Activated gamma-delta T cell treated with Interleukin-2 at 50 U/mL for 16 hours (primary cell): ENCODE results near the gene TFDP1.

Experiments used
- DNase-seq: peaks from one replicate; pipeline ENCODE4 v3.0.0-alpha.2; 2020

The TFDP1 gene

DNA sequence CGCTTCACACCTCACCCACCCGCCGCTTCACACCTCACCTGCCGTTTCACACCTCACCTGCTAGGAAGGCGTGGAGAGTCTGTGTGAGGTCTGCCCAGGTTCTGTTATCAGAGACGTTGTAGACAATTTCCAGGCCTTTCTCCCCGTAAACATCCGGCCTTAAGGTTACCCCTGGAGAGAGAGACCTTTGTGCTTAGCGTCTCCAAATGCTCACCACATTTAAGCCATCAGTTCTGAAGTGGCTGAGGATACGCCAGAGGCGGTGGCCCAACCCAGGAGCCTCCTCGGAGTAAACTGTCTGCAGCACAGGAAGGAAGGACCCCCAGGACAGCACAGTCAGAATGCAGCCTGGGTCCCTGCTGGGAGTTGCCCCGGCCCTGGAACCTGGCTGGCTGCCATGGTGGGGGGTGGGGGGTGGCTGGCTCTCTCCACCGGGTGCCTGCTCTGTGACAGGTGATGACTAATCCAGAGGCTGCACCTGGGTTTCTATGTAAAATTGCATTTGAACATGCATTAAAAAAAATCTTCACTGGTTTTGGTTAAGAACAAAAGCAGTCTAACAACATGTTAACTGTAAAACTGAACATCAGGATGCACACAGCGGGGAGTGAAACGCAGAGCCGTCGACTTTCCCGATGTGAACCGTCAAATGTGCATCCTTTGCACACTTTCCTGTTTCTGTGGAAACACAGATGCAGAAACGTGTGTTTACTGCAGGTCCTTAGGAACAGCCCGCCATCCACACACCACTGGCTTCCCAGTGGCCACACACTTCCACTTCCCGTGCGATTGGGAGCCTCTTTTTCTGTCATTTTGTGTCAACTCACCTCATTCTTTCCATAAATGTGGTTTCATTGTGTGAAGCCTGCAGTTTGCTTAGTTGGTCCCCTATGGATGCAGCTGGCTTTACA, 69.0 kb downstream of the TFDP1 start:
- DNase-seq = peak; percentile 21

DNA sequence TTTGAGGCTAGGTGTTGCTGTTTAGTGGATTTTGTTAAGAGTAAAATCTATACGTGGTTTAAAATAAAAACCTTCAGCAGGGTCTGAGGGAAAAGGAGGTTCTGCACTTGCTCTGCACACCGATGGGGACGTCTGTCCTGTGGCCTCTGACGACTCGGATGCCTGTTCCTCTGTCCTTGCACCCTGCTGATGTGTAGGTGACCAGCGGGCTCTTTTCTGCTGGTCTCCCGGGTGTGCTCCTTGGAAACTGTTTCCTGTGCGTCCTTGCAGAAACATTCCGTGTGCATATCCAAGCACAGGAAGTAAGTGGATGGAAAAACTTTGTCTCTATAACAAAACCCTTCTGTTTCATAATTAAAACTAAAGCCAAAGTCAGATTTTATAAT, 69.6 kb downstream of the TFDP1 start:
- DNase-seq = no peak

DNA sequence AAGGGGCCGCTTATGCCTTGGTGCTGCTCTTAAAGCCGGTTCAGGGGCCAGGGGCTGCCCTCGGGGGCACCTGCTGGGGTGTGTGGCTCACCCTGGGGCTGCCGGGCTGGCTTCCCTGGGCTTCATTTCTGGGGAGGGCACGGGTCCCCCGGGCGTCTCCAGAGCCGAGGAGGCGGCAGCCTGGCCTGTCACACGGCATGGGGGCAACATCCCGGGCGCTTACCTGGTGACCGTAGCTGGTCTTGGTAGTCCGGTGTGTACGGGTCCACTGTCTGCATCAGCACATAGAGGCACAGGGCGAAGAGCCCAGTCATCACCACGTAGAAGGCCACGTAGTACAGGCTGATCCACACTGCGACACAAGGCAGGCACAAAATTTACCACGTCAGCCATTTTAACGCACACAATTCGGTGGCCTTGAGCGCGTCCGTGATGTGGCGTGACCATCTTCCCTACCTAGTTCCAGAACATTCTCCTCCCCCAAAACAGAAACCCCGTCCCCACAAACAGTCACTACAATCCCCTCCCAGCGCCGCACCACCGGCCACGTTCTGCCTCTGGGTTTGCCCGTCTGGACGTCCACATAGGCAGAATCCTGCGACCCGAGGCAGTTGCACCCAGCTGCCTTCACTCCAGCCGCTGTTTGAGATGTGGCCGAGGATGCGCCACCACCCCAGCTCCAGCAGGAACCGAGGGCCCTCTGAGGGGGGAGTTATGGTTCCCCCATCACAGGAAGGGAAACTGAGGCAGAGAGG, 70.2 kb downstream of the TFDP1 start:
- DNase-seq = no peak

DNA sequence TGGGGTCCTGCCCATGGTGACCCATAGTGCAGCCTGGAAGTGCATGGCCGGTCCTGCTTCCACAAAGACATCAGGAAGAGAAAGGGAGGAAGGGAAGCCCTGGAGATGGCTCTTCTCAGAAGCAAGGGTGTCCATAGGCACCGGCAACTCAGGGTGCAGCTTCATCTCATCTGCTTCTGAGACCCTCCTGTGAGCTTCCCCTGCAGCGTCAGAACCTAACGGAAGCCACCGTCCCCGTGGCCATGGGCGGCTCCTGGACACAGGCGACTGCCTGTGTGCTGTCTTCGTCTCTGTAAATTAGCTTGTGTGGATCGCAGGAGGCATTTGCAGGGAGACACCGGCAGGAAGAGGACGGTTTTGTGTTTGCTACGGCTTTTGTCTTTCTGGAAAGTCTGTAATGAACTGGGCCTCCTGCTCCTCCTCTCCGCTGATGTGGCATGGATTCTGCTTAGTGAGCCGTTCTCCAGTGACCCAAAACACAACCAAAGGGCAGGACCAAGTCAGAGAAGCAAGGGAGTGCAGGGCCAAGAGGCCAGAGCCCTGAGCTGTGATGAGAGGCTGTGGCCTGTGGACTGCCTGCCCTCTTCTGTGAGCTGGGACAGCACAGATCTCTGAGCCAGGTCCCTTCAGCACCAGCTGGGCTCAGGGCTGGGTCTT, 70.9 kb downstream of the TFDP1 start:
- DNase-seq = no peak

DNA sequence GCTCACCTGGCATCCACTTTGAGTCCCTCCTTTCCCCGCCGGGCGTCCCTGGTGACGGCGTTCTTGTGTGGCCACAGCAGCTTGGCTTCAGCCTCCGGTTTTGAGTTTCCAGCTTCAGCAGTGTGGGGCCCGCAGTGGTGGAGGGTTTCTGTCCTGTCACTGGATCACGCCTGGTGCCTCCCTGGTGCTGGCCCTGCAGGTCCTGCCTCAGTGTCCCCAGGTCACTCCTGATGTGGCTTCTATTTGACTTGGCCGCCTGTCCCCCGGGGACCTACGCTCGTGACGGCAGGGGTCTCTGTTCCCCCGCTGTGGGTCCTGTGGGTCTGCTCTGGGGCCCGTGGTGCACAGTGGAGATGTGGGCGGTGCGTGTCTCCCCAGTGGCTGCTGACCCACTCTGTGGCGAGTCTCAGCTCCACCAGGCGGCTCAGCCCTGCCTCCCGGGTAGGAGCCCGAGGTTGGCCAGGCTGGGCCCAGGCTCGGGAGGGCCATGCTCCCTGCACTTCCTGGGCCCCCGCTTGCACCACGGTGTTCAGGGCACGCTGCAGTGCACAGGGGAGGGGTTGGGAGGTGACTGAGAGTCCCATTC, 71.5 kb downstream of the TFDP1 start:
- DNase-seq = no peak

DNA sequence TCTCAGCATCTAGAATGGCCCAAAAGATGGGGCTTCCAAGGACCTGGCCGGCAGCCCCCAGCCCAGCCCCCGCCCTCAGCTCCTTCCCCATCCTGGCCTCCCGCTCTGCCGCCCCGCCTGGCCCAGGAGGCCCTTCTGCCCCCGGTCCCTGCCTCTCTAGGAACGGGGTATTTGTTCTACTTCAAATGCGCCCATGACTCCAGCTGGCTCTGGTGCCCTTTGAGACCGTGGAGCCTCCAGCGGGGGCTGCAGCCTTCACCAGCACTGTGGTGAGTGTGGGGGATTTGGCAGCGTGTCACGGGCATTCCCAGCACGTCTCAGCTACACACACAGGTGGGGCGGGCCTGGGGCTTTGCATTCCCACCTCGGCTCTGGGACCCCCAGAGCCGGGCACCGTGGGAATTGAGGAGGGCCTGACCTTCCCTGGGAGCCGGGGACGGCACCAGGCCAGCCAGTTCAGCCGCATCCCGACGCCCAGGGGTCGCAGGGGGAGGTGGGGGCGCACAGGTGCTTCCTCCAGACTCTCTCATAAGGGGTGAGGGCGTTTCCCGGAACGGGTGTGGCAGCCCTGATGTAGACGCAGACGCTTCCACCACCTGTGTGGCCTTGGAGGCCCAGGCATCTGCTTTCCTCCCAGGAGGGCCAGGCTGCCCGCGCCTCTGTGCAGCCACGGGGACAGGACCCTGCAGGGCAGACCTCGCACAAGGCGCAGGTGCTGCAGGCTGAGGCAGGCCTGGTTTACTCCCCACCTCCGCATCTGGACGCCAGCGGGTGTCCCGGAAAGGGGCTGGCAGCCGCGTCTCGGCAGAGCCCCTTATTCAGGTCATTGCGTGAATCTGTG, 72.5 kb downstream of the TFDP1 start:
- no peak for DNase-seq

DNA sequence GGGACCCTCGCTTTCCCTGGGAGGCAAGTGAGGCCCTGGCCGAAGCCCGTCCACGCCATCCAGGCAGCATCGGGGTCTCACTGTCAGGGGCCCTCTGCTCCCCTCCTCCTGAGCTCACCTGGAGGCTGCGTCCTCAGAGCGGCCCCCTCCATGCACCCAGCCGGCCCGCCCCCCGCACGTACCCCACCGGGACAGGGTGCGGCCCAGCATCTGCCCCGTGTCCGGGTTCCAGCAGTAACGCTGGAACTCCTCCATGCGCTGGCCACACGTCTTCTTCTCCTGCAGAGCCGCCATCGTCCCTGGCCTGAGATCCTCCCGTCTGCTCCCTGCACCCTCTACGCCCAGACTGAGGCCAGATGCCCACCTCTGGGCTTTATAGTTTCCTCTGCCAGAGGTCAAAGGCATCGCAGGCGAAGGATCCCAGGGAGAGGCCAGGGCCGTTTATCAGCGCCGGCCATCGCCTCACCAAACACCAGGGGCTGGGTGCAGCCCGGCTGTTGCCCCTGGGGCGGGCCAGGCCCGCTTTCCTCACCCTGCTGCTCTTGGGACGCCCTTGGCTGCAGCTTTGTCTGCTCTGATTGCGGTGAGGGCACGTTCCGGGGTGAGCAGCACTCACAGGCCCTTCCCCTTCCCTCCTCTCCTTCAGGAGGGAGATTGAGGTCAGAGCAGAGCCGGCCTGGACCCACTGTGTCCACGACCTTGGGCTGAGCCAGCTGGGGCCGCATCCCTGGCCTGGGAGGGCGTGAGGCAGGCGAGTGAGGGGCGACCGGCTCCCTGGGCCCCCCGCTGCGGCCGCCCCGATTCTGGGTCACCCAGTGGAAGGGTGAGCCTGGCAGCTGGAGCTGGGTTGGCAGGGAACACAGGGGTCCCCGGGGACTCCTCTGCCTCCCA, 73.5 kb downstream of the TFDP1 start, which contains the start of gene ATP4B:
ATP4B (minus strand) TSS at position 348 of the 891 bp plus-strand sequence; CDS start at position 294, 54 bp downstream.
- no peak for DNase-seq

DNA sequence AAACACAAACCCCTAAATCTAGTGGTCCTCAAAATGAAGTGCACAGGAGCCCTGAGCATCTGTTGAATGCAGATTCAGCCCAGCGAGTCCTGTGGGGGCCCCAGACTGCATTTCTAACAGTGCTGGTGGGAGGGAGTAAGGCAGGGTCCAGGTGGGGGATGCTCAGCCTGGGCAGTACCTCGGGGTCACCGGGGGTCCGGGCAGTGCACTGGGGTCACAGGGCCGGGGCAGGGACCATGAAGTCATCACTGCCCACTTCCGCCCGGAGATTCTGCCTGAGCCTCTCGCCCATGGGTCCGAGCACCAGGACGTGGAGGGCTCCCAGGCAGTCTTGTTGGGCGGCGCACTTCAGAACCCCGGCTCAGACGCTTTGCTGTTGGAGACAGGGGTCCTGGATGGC, 74.3 kb downstream of the TFDP1 start:
- no peak for DNase-seq

DNA sequence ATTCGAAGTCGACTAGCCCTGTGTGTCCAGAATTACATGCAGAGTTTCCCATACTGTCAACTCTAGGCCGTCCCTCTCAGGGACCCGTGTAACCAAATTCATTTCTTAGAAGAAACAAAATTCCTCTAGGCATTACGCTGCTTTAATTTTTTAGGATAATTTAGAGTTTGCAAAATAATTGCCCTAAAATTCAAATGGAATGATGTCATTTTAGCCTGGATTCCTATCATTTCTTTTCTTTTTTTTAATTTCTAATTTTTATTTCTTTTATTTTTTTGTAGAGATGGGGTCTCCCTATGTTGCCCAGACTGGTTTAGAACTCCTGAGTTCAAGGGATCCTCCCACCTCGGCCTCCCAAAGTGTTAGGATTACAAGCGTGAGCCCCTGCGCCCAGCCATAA, 74.8 kb downstream of the TFDP1 start:
- DNase-seq = no peak

DNA sequence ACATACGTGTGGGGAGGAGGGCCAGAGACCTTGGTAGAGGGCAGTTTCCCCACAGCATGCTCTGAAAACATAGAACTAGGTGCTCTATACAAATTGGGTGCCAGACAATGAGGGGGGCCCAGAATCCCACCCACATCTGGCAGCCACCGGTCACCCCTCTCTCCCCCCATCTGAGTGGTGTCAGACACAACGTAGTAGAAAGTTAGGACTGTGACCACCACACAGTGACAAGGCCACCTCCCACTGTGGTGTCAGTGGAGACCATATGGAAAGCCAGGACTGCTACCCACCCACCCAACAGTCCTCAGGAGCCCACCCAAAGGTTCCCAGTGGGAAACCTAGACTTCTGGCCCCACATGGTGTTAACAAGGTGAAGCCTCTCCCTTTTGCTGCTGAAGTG, 75.5 kb downstream of the TFDP1 start:
- DNase-seq = no peak

DNA sequence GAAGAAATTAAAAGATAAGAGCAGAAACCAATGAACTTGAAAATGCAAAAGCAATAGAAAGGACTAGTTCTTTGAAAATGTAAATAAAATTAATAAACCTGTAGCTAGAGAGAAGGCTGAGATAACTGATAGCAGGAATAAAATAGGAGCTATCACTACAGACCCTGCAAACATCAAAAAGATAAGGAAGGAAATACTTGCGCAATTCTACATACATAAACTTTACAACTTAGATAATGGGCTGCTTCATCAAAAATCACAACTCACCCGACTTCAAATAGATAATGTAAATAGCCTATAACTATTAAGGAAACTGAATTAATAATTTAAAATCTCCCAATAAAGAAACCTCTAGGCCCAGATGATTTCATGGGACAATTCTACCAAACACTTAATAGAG, 77.0 kb downstream of the TFDP1 start:
- no peak for DNase-seq

DNA sequence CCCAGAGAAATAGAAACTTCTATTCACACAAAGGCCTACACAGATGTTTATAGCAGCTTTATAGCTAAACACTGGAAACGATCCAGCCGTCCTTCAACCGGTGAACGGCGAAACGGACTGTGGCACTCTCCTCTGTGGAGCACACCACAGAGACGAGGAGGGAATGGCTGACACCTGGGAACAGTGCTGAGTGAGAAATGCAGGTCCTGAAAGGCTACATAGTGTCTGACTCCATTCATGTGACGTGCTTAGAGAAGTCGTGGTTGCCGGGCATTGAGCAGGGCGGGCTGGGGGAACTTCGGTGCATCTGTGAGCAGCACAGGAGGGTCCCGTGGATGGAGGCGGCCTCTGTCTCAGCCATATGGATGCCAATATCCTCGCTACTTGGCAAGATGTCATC, 79.4 kb downstream of the TFDP1 start:
- no peak for DNase-seq

DNA sequence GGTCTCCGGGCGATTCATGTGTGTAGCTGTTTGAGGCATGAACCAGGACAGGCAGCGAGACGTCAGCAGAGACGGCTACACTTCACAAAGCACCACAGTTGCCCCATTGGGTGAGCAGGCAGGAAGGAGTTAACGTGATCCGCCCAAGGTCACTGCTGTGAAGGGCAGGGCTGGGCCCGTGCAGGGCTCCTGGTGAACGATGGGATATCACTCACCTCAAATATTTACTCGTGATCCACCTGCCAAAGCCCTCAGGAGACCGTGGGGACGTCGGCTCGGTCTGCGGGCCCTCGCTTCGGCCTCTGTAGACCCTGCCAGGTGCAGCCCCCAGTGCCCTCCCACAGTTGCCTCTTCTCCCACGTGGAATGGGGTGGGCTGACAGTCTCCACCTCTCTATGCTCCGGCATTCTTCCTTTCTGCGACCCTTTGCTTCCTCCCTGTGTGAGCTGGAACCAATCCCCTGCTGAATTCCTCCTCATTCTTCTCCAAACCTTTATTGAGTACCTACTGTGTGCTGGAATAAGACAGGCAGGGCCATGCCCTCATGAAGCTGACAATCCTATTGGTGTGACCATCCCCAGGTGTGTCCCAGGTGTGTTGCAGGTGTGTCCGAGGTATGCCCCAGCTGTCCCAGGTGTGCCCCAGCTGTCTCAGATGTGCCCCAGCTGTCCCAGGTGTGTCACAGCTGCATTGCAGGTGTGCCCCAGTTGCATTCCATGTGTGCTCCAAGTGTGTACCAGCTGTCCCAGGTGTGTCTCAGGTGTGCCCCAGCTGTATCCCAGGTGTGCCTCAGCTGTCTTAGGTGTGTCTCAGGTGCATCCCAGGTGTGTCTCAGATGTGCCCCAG, 80.4 kb downstream of the TFDP1 start:
- DNase-seq = no peak

DNA sequence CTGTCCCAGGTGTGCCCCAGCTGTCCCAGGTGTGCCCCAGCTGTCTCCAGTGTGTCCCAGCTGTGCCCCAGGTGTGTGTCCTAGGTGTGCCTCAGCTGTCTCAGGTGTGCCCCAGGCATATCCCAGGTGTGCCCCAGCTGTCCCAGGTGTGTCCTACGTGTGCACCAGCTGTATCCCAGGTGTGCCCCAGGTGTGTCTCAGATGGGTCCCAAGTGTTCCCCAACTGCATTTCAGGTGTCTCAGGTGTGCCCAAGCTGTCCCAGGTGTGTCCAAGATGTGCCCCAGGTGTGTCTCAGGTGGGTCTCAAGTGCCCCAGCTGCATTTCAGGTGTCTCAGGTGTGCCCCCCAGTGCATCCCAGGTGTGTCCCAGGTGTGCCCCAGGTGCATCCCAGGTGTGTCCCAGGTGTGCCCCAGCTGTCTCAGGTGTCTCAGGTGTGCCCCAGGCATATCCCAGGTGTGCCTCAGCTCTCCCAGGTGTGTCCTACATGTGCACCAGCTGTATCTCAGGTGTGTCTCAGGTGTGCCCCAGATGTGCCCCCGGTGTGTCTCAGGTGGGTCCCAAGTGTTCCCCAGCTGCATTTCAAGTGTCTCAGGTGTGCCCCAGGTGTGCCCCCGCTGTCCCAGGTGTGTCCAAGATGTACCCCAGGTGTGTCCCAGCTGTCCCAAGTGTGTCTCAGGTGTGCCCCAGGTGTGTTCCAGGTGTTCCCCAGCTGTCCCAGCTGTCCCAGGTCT, 81.2 kb downstream of the TFDP1 start:
- DNase-seq = no peak

DNA sequence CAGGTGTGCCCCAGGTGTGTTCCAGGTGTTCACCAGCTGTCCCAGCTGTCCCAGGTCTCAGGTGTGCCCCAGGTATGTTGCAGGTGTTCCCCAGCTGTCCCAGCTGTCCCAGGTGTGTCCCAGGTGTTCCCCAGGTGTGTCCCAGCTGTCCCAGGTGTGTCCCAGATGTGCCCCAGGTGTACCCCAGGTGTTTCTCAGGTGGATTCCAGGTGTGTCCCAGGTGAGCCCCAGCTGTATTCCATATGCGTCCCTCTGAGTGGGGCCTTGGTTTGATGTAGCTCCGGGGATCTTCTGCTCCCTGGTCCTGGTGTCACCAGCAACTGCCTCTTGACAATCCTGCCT, 81.7 kb downstream of the TFDP1 start:
- no peak for DNase-seq

DNA sequence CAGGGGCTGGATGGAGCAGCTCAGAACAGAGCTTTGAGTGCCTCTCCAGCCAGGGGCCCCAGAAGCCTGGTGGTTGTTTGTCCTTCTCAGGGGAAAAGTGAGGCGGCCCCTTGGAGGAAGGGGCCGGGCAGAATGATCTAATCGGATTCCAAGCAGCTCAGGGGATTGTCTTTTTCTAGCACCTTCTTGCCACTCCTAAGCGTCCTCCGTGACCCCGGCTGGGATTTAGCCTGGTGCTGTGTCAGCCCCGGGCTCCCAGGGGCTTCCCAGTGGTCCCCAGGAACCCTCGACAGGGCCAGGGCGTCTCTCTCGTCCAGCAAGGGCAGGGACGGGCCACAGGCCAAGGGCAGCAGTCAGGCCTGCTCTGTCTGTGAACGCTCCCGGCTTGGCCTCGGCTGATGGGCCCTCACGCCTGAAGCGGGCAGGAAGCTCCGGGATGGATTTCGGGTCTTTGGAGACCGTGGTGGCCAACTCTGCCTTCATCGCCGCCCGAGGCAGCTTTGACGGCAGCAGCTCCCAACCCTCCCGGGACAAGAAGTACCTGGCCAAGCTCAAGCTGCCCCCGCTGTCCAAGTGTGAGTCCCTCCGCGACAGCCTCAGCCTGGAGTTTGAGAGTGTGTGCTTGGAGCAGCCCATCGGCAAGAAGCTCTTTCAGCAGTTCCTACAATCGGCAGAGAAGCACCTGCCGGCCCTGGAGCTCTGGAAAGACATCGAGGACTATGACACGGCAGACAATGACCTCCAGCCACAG, 82.6 kb downstream of the TFDP1 start, which contains the start of gene GRK1:
GRK1 (plus strand) TSS at position 269 of the 751 bp plus-strand sequence; CDS start at position 437, 168 bp downstream.
- no peak for DNase-seq

DNA sequence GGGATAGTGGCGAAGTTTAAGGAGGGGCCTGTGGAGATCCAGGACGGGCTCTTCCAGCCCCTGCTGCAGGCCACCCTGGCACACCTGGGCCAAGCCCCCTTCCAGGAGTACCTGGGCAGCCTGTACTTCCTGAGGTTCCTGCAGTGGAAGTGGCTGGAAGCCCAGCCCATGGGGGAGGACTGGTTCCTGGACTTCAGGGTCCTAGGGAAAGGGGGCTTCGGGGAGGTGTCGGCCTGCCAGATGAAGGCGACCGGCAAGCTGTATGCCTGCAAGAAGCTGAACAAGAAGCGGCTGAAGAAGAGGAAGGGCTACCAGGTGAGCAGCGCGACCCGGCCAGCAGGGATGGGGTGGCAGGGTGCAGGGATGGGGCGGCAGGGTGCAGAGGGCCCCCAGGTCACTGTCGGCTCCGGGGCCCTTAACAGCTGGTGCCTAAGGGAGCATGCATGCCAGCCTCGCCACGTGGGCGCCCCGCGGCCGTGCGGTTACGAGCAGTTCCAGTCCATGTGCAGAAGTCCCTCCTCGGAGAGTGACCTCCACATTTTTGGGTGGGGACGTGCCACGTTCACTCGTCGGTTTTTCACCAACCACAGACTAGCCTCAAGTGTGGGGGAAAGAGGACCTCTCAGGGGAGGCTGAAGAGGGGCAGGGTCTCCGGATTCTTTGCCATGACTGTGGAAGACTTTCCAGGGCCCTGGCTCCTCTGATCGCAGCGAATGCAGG, 83.4 kb downstream of the TFDP1 start:
- no peak for DNase-seq

DNA sequence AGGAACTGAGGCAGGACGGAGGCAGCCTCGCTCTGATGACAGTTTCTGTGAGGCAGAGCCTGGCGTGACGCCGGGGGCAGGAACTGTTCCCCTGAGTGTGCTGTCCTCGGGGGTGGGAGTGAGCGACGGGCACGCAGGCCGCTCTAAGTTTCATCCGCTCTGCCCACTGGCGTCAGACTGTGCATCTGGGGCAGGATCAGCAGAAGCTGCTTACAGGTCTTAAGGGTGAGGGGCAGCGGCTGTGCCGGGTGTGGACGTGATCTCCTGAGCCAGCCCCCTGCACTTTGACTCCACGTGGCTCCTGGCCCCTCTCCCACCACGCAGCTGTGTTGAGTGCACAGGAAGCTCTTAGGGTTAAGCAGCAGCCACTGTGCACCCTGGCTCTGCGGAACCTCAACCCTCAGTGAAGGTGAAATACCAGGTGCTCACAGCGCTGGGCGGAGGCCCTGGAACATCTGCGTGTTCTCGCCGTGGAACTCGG, 84.0 kb downstream of the TFDP1 start:
- no peak for DNase-seq
